Stimulated activated naive B cell treated with anti-CD40 and anti-IgM and Interleukin-4, amounts not matched to agents 10 μg/mL and 1 μg/mL and 100 μg/mL, for 72 hours (primary cell): ENCODE measurements around the gene PLA2G4B.

Experiments
- ATAC-seq, 2 donors: fragments of 150-1000 bp; cut with Tn5 transposase; replicated peaks; 2 replicates each; pipeline ENCODE4 v1.10.0; 2021; ENCODE audit warnings: moderate library complexity in 1 of 2
- DNase-seq: peaks from one replicate; pipeline ENCODE4 v3.0.0; 2021
- H3K27ac Mint-ChIP-seq: one replicate; pipeline ENCODE4 v1.8.0; 2022; ENCODE audit warnings: mild to moderate bottlenecking, mixed read lengths
- H3K27me3 Mint-ChIP-seq, 2 donors: one replicate each; pipeline ENCODE4 v1.8.0; 2022; ENCODE audit warnings: mixed read lengths in 2 of 2
- H3K36me3 Mint-ChIP-seq, 2 donors: one replicate each; pipeline ENCODE4 v1.8.0; 2022; ENCODE audit warnings: mixed read lengths in 2 of 2, mild to moderate bottlenecking in 1 of 2
- H3K4me1 Mint-ChIP-seq, 2 donors: one replicate each; pipeline ENCODE4 v1.8.0; 2022; ENCODE audit warnings: mixed read lengths in 2 of 2, mild to moderate bottlenecking in 1 of 2
- H3K4me3 Mint-ChIP-seq, 2 donors: one replicate each; pipeline ENCODE4 v1.8.0; 2022; ENCODE audit warnings: mild to moderate bottlenecking in 2 of 2, mixed read lengths in 2 of 2, moderate library complexity in 1 of 2
- H3K9me3 Mint-ChIP-seq, 2 donors: one replicate each; pipeline ENCODE4 v1.8.0; 2022; ENCODE audit warnings: mixed read lengths in 2 of 2, mild to moderate bottlenecking in 1 of 2

Gene PLA2G4B

GRCh38 chr15:41881920-41882688 lies 43.5 kb downstream of the PLA2G4B start:
- Mint-ChIP-seq H3K4me3 (peak overlapping the region in 1 of 2 donors; percentile 44), H3K36me3 (peaks cover 0 to 3% of the 10 kb centered on the region in 2 donors), H3K27me3 (peaks cover 26 to 36% of the 10 kb centered on the region in 2 donors), H3K27ac (no peak overlapping the region), H3K4me1 (peaks cover 16 to 23% of the 10 kb centered on the region in 2 donors), H3K9me3 (no peaks in the 10 kb centered on the region)
- DNase-seq (no peak), ATAC-seq (peak; percentile 52 to 57)

DNA sequence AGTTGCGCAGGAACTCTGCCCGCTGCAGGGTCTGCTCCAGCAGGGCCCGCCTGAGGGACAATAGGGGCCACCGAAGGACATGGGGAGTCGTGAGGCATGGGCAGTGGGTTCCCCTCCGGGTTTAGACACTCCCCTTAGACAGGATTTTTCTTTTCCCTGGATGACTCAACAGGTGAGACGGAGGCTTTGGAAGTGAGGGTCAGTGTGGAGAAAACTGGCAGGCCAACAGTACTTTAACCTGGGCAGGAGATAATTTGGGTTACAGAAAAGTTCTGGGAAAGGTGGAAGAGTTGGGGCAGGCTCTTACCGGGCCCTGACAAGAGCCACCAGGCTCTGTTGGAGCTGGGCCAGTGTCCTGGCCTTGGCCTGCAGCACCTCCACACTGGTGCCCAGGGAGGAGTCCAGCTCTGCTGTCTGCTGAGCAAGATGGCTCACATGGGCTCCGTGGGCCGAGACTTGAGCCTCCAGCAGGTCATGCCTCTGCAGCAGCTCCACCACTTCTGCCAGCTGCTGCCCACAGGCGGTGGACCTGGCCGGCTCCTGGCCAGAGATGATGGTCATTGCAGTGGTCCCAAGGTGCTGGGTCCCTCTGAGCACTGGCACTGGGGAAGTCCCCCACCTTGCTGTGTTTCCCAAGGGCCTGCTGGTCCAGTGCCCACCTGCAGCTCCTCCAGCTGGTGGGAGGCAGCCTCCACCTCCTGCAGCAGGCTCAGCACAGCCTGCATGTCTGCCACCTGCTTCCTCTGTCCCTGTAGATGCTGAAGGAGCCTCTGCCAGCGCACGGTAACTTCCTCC lies 44.2 kb downstream of the PLA2G4B start:
- ATAC-seq = peak; percentile 39 to 52

DNA sequence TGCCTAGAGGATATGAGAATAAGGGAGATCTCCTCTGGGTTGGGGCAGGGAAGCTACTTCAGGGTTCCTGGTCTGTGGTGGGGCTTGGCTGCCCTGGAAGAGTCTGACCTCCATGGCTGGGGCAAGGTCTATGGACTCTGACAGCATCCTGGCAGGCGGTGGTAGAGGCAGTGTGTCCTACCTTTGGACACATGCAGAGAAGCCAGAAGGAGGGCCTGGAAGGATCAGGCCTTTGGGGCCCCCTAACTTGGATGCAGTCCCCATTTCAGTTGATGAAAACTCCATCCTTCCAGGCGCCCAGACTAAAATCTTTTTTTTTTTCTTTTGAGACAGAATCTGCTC lies 44.8 kb downstream of the PLA2G4B start:
- H3K4me1 Mint-ChIP-seq = peaks cover 22 to 36% of the 10 kb centered on the region in 2 donors
- no peak overlapping the region for H3K4me3 Mint-ChIP-seq
- no peak for ATAC-seq
- H3K36me3 Mint-ChIP-seq = peaks cover 0 to 3% of the 10 kb centered on the region in 2 donors
- H3K27ac Mint-ChIP-seq = no peak overlapping the region
- DNase-seq = no peak
- no peaks in the 10 kb centered on the region for H3K9me3 Mint-ChIP-seq
- peaks cover 26 to 36% of the 10 kb centered on the region in 2 donors for H3K27me3 Mint-ChIP-seq

More for the DNA sequence above, 44.2 kb downstream of the PLA2G4B start:
- Mint-ChIP-seq H3K4me1 (peaks cover 20 to 30% of the 10 kb centered on the region in 2 donors), H3K4me3 (no peak overlapping the region), H3K27ac (no peak overlapping the region), H3K36me3 (peaks cover 0 to 3% of the 10 kb centered on the region in 2 donors), H3K27me3 (peaks cover 26 to 36% of the 10 kb centered on the region in 2 donors), H3K9me3 (no peaks in the 10 kb centered on the region)
- DNase-seq = no peak

DNA sequence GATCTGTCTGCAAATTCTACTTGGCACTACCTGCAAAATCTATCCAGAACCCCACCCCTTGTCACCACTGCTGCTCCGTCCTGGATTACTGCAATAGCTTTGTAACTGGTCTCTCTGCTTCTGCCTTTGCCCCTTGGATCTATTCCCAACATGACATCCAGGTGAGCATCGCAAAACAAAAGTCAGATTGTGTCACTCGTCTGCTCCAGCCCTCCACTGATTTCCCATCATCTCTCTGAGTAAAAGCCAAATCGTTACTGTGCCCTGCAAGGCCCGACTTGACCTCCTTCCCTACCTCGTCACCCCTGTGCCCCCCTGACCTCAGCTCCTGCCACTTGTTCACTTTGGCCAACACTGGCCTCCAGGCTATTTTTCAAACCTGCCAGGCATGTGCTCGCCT lies 45.8 kb downstream of the PLA2G4B start:
- DNase-seq = no peak
- peaks cover 28 to 46% of the 10 kb centered on the region in 2 donors for H3K4me1 Mint-ChIP-seq
- peaks cover 22 to 28% of the 10 kb centered on the region in 2 donors for H3K27me3 Mint-ChIP-seq
- no peak for ATAC-seq
- peaks cover 0 to 3% of the 10 kb centered on the region in 2 donors for H3K9me3 Mint-ChIP-seq
- H3K36me3 Mint-ChIP-seq = peaks cover 0 to 6% of the 10 kb centered on the region in 2 donors
- H3K4me3 Mint-ChIP-seq = no peak overlapping the region
- H3K27ac Mint-ChIP-seq = no peak overlapping the region

- Mint-ChIP-seq H3K27ac (no peak overlapping the region), H3K4me3 (no peak overlapping the region), H3K9me3 (peaks cover 0 to 3% of the 10 kb centered on the region in 2 donors), H3K4me1 (peaks cover 26 to 47% of the 10 kb centered on the region in 2 donors), H3K36me3 (peaks cover 0 to 6% of the 10 kb centered on the region in 2 donors), H3K27me3 (peaks cover 17 to 20% of the 10 kb centered on the region in 2 donors)
- ATAC-seq = no peak
- no peak for DNase-seq
Observed at GRCh38 chr15:41885321-41885720, 46.7 kb downstream of the PLA2G4B start.

DNA sequence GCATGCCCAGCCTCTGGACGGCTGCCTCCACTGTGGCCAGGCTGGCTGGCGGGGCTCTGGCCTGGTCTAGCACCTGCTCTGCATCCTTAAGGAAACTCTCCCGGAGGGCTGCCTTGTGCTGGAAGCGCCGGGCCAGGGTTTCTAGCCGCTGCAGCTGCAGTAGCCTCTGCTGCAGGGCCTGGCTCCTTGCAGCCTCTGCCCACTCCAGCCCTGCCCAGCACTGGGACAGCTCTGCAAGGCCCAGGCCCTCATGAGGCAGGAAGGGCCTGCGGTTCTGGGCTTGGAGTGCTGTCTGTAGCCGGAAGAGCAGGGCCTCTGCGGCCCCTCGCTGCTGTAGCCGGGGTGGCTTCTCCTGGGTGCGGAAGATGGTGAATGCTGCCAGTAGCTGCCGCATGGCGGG lies 47.2 kb downstream of the PLA2G4B start:
- no peak overlapping the region for H3K27ac Mint-ChIP-seq
- DNase-seq = no peak

GRCh38 chr15:41886741-41887140 lies 48.1 kb downstream of the PLA2G4B start:
- Mint-ChIP-seq H3K36me3 (peaks cover 0 to 3% of the 10 kb centered on the region in 2 donors), H3K27me3 (peaks cover 4 to 7% of the 10 kb centered on the region in 2 donors), H3K4me3 (no peak overlapping the region), H3K27ac (no peak overlapping the region), H3K9me3 (peaks cover 0 to 3% of the 10 kb centered on the region in 2 donors), H3K4me1 (peaks cover 21 to 39% of the 10 kb centered on the region in 2 donors)
- ATAC-seq (no peak), DNase-seq (no peak)

More for the DNA sequence above, 47.2 kb downstream of the PLA2G4B start:
- peaks cover 0 to 3% of the 10 kb centered on the region in 2 donors for H3K9me3 Mint-ChIP-seq
- H3K27me3 Mint-ChIP-seq = peaks cover 12 to 15% of the 10 kb centered on the region in 2 donors
- H3K36me3 Mint-ChIP-seq = peaks cover 0 to 6% of the 10 kb centered on the region in 2 donors
- no peak for ATAC-seq
- peaks cover 26 to 47% of the 10 kb centered on the region in 2 donors for H3K4me1 Mint-ChIP-seq
- H3K4me3 Mint-ChIP-seq = no peak overlapping the region

- Mint-ChIP-seq H3K27me3 (peaks cover 4 to 7% of the 10 kb centered on the region in 2 donors), H3K27ac (no peak overlapping the region)
Observed at GRCh38 chr15:41887161-41887560, 48.5 kb downstream of the PLA2G4B start.

GRCh38 chr15:41887893-41888292 lies 49.2 kb downstream of the PLA2G4B start:
- ATAC-seq = no peak
- no peak overlapping the region for H3K27ac Mint-ChIP-seq

More at GRCh38 chr15:41887161-41887560, 48.5 kb downstream of the PLA2G4B start:
- Mint-ChIP-seq H3K4me3 (no peak overlapping the region), H3K9me3 (peaks cover 0 to 3% of the 10 kb centered on the region in 2 donors), H3K4me1 (peaks cover 24 to 43% of the 10 kb centered on the region in 2 donors), H3K36me3 (peaks cover 0 to 3% of the 10 kb centered on the region in 2 donors)
- no peak for DNase-seq
- ATAC-seq = no peak

DNA sequence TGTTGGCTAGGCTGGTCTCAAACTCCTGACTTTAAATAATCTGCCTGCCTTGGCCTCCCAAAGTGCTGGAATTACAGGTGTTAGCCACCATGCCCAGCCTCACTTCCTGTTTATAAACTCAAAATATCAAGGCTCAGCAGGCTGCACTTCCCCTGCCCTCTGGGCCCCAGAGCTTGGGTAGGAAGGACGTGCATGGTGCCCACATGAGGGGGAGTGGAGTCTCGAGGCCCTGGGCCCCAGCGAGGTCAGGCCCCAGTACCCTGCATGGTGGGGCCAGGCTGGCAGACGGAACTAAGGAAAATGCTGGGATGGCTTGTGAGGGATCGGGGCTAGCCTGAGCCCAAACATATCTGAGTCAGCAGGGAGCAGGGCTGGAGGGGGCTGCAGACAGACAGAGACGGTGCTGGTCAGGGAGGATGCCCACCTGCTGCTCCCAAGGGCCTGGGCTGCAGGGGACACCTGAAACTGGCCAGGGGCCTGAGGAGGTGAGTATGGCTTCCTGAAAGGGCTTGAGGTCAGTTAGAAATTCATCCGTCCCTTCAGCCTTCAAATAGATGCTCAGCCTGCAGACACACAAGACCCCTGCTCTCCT lies 50.1 kb downstream of the PLA2G4B start:
- DNase-seq = no peak
- H3K9me3 Mint-ChIP-seq = peaks cover 0 to 3% of the 10 kb centered on the region in 2 donors
- no peak overlapping the region for H3K4me3 Mint-ChIP-seq
- H3K4me1 Mint-ChIP-seq = peaks cover 32 to 45% of the 10 kb centered on the region in 2 donors
- peaks cover 0 to 3% of the 10 kb centered on the region in 2 donors for H3K36me3 Mint-ChIP-seq
- ATAC-seq = peak; percentile 53 to 54
- no peaks in the 10 kb centered on the region for H3K27me3 Mint-ChIP-seq
- H3K27ac Mint-ChIP-seq = peak overlapping the region; percentile 72

More at GRCh38 chr15:41887893-41888292, 49.2 kb downstream of the PLA2G4B start:
- no peak for DNase-seq
- peaks cover 31 to 44% of the 10 kb centered on the region in 2 donors for H3K4me1 Mint-ChIP-seq
- H3K27me3 Mint-ChIP-seq = no peaks in the 10 kb centered on the region
- H3K36me3 Mint-ChIP-seq = peaks cover 0 to 3% of the 10 kb centered on the region in 2 donors
- H3K9me3 Mint-ChIP-seq = peaks cover 0 to 3% of the 10 kb centered on the region in 2 donors
- no peak overlapping the region for H3K4me3 Mint-ChIP-seq

- peak overlapping the region; percentile 47 for H3K27ac Mint-ChIP-seq
Observed at GRCh38 chr15:41890050-41890690, 51.5 kb downstream of the PLA2G4B start.

GRCh38 chr15:41891226-41891625 lies 52.6 kb downstream of the PLA2G4B start:
- Mint-ChIP-seq H3K27ac (peak overlapping the region; percentile 47), H3K4me1 (peaks cover 46 to 64% of the 10 kb centered on the region in 2 donors), H3K4me3 (no peak overlapping the region), H3K36me3 (peaks cover 2 to 12% of the 10 kb centered on the region in 2 donors), H3K27me3 (no peaks in the 10 kb centered on the region), H3K9me3 (peaks cover 0 to 3% of the 10 kb centered on the region in 2 donors)
- ATAC-seq (no peak), DNase-seq (no peak)

More at GRCh38 chr15:41890050-41890690, 51.5 kb downstream of the PLA2G4B start:
- peaks cover 43 to 59% of the 10 kb centered on the region in 2 donors for H3K4me1 Mint-ChIP-seq
- DNase-seq = no peak
- H3K4me3 Mint-ChIP-seq = no peak overlapping the region
- H3K27me3 Mint-ChIP-seq = no peaks in the 10 kb centered on the region
- ATAC-seq = no peak
- peaks cover 0 to 4% of the 10 kb centered on the region in 2 donors for H3K36me3 Mint-ChIP-seq
- peaks cover 0 to 3% of the 10 kb centered on the region in 2 donors for H3K9me3 Mint-ChIP-seq

DNA sequence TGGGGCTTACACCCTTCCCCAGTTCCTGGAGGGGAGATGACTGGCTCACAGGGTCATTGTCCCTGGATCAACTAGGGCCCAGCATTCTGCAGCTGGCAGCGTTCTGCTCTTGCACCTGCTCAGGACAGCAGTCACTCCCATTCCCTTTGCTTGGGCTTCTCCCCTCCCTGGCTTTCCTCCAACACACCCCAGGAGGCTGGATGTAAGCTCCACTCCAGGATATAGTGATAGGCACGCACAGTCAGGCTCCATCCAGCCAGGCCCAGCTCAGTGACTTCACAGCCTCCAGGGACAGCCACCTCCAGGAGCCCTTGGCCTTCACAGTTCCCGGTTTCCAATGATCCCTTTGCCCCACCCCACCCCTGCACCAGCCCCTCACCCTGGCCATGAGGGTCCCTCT lies 53.3 kb downstream of the PLA2G4B start:
- Mint-ChIP-seq H3K4me3 (no peak overlapping the region), H3K27me3 (no peaks in the 10 kb centered on the region), H3K9me3 (peaks cover 0 to 3% of the 10 kb centered on the region in 2 donors), H3K4me1 (peaks cover 46 to 64% of the 10 kb centered on the region in 2 donors), H3K27ac (peak overlapping the region; percentile 91), H3K36me3 (peaks cover 8 to 19% of the 10 kb centered on the region in 2 donors)
- DNase-seq (no peak), ATAC-seq (no peak)
